NCI-H82 treated with DMSO at 0.1 percent for 48 hours (cell line): ENCODE results near the gene GTF2IRD1.

ENCODE experiments used
- DNase-seq: peaks from one replicate; lab custom pipeline; 2025; ENCODE audit not compliant: unreplicated experiment; lab: John Stamatoyannopoulos, UW

The GTF2IRD1 gene

GRCh38 chr7:74583630-74584029 is 129.9 kb downstream of the GTF2IRD1 start:
- no peak for DNase-seq

DNA sequence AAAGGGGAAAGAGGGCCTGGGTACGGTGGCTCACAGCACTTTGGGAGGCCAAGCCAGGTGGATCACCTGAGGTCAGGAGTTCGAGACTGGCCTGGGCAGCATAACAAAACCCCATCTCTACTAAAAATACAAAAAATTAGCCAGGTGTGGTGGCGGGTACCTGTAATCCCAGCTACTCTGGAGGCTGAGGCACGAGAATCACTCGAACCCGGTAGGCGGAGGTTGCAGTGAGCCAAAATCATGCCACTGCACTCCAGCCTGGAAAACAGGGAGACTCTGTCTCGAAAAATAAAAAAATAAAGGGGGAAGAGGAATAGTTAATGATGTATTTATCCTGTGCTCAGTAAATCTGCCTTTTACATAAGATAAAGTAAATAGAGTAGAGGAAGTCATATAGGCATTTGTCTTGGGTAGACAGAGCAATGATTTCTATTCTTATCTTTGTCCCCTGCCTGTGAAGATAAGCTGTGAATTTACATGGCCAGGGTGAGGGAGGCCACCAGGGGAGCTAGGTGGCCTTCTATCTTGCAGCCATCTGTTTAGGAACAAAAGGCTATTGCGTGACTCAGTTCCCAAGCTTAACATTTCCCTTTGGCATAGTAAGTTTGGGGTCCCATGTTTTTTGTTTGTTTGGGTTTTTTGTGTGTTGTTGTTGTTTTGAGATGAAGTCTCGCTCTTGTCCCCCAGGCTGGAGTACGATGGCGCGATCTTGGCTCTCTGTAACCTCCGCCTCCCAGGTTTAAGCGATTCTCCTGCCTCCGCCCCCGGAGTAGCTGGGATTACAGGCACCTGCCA is 130.7 kb downstream of the GTF2IRD1 start:
- DNase-seq: no peak

- DNase-seq: no peak
Measured at GRCh38 chr7:74585844-74586243, 132.1 kb downstream of the GTF2IRD1 start.

- DNase-seq: no peak
Measured at GRCh38 chr7:74586258-74587175, 132.8 kb downstream of the GTF2IRD1 start.

GRCh38 chr7:74587435-74588126 is 133.9 kb downstream of the GTF2IRD1 start:
- no peak for DNase-seq

DNA sequence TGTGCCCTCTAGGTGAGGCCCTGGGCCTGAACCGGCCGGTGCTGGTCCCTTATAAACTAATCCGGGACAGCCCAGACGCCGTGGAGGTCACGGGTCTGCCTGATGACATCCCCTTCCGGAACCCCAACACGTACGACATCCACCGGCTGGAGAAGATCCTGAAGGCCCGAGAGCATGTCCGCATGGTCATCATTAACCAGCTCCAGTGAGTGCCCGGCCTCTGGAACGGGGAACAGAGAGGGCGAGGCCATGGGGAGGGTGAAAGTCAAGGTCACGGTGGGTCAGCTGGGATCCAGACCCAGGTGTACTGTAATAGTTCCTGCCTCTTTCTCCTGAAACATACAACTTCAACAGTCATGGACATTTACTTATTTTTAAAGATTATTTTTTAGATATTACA is 137.1 kb downstream of the GTF2IRD1 start:
- DNase-seq: no peak

GRCh38 chr7:74598558-74598957 is 144.9 kb downstream of the GTF2IRD1 start:
- no peak for DNase-seq

DNA sequence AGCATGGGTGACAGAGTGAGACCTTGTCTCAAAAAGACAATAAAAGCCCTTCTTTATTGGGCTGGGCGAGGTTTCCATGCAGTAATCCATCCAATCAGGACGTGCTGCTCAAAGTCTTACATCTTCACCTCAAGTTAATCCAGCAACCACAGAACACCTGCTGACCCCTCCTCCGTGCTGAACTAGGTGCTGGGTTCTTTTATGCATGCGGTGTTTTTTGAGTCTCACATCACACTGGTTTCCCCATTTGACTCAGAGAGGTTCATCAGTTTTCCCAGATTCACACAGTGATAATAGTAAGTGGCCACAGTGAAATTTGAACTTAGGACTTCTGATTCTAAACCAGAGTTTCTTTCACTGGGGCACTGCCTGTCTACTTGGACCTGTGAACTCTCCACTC is 145.5 kb downstream of the GTF2IRD1 start:
- no peak for DNase-seq

DNA sequence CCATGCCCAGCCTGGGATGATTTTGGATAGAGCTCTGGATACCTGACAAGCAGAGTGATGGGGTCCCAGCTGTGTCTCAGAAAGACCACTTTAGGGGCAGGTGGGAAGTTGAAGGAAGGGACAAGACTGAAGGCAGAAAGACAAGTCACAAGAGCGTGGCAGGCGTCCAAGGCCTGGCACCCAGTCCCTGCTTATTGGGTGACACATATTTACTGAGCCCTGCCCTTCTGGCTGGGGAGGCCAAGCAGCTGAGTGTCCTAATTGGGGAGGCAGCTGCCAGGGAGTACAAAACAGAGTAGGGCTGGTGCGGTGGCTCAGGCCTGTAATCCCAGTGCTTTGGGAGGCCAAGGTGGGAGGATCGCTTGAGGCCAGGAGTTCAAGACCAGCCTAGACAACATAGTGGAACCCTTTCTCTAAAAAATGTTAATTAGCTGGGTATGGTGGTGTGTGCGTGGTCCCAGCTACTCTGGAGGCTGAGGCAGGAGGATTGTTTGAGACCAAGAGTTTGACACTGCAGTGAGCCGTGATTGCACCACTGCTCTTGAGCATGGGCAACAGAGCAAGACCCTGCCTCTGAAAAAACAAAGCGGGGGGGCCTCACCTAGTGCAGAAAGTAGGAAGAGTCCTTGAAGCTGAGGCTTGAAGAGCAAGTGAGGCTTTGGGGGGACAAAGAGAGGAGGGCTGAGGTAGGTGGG is 150.8 kb downstream of the GTF2IRD1 start:
- DNase-seq: no peak

DNA sequence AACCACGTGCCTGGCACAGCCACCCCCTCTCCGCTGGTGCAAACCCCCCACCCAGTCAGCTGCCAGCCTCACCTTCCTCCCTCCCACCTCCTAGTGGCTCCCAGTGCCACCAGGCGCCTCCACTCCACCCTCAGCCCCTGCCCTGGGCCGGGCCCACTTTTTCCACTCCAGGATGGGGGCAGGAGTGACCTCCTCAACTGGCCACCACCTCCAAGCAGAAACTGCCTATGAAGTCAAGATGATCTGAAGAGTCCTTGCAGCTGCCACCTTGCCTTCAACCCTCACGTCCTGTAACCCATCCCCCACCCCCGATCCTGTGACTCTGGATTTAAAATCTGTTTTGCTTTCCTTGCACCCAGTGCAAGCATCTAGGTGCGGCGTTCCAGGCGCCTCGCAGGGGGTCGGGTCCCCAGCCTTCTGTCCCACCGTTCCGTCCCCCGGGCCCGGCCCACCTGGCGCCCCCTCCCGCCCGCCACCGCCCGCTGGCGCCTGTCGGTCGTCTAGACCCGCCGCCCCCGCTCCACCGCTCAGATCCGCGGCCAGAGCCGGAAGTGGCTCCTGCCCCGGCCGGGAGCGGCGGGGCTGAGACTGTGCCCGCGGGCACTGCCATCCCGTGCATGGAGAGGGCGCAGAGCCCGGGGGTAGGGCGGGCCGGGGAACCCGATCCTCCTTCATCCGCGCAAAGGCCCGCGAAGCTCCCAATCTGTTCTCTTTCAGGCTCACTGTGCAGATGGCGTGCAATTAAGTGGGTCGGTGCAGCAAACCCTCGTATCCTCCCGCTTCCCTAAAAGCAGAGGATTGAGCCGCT is 152.6 kb downstream of the GTF2IRD1 start:
- DNase-seq: peak; percentile 21

GRCh38 chr7:74606909-74607510 is 153.3 kb downstream of the GTF2IRD1 start:
- DNase-seq: no peak

DNA sequence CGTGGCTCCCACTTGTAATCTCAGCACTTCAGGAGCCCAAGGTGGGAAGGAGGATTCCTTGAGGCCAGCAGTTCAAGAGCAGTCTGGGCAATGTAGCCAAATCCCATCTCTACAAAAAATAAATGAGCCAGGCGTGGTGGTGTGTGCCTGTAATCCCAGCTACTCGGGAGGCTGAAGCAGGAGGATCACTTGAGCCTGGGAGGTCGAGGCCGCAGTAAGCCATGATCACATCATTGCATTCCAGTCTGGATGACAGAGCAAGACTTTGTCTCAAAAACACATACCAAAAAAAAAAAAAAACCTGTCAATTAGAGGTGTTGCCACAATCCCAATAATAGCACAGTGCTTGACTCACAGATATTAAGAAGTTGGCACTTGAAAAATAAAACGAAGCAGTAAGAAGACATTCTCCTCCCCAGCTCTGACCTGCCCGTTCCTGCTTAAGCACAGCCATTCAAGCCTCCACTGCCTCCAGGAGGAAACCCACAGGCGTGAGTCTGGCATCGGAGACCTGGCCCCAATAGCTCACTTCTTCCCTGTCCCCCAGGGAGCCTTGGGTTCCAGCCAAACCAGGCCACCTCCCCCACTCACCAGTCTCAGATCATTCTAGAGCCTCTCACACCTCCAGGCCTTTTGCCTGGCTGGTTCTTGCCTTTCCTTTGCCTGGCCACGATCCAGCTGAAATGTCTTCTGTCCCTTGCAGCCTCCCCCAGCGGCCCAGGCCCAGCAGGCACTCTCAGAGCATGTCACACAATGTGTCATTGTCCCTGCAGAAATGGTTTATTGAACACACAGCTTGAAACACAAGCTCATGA is 158.5 kb downstream of the GTF2IRD1 start:
- DNase-seq: no peak

DNA sequence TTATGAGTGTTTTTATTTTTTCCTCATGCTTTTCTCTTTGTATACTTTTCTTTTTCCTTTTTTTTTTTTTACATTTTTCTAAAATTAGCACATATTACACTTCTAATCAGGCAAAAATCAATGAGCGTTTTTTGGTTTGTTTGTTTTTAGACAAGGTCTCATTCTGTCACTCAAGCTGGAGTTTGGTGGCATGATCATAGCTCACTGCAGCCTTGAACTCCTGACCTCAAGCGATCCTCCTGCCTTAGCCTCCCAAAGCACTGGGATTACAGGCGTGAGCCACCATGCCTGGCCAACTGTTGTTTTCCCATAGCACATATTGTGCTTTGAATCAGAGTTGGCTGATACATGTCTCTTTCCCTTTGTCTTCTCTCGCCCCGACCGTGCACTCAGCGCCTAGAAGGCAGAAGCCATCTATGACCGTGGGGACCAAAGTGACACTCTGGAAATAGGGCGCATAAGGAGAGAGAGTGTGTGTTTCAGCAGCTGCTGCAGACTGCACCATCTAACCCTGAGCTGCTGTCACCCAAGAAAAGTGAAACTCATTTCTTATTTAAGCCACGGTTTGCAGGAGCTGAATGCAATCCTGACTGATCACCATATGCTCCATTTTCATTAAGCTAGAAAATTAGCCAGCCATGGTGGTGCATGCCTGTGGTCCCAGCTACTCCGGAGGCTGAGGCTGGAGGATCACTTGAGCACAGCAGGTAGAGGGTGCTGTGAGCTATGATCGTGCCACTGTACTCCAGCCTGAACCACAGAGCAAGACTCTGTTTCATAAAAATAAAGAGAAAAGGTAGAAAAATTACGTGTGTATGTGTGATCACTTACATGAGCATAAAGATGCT is 162.5 kb downstream of the GTF2IRD1 start:
- peak; percentile 18 for DNase-seq

DNA sequence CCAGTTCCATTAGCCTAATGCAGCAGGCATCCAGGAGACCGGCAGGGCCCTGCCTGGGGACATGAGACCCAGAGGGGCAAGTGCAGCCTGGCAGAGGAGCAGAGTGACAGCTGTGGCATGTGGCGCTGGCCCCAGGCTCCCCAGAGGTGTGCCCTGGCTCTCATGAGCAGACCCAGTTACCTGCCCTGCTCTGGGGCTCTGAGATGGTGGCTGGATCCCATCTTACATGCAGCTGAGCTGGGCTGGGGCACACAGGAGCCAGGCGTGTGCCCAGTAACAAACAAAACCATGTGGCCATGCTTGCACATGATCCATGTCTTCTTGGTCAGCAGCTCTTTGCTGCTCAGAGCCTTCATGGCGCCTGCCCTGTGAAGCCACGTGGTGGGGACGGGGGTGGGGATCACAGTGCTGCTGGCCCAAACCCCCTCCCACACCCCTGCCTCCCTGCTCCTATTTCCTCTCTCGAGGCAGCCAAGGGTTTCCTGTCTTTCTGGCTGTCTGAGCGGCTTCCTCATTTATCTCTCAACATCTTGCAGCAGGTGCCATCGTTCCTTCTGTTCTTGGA is 163.6 kb downstream of the GTF2IRD1 start:
- no peak for DNase-seq

DNA sequence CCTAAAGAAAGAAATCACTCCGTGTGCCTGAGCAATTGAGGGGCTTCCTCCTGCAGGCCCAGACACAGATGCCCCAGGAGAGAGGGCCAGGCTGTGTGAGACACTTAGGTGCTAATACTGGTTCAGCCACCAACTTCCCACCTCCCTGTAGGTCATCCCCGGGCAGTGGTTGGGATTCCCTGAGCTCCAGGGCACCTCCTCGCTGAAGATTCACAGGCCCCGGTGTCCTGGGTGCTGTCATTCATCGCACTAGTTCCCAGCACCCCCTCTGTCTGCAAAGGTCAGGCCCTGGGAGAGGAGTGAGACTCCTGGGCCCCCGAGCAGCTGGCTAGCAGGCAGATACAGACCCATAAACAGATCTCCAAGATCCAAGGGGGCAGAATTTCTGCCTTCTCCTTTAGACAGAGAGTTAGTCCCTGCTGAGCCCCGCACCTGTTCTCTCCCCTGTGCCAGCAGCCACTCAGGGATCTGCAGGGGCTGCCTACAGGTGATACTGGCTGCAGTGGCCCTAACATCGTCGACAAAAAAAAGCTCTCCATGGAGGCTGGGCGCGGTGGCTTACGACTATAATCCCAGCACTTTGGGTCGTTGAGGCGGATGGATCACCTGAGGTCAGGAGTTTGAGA is 165.6 kb downstream of the GTF2IRD1 start:
- peak; percentile 16 for DNase-seq

DNA sequence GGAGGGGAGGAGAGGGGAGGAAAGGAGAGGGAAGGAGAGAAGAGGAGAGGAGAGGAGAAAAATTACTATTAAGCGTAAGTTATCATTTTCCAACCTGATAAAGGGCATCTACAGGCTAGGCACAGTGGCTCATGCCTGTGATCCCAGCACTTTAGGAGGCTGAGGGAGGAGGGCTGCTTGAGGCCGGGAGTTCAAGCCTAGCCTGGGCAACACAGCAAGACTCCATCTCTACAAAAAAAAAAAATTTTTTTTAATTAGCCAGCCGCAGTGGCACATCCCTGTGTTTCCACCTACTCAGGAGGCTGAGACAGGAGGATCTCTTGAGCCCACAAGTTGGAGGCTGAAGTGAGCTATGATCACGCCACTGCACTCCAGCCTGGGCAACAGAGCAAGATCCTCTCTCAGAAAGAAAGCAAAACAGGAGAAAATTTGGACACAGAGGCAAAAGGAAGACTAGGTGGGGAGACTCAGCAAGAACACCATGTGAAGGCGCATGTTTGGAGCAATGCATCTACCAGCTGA is 168.6 kb downstream of the GTF2IRD1 start:
- DNase-seq: no peak

DNA sequence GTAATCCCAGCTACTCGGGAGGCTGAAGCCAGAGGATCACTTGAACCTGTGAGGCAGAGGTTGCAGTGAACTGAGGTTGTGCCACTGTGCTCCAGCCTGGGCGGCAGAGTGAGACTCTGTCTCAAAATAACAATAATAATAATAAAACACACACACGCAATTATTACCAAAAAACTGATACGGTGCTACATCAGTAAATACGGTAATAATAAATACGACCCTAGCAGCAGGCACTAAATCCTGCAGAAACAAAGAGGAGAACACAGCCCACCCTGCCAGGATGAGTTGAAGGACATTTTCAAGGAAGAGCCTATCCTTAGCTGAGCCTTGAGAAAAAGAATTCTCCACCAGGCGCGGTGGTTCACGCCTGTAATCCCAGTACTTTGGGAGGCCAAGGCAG is 169.4 kb downstream of the GTF2IRD1 start:
- DNase-seq: no peak
